Esophagus squamous epithelium (tissue), 5 donors: Measurements from ENCODE around the gene CECR2. TPM values are rescaled to one million over a fixed set of nuclear protein-coding genes. Genes with fewer than 3 reads are reported as not detected.

Experiments used
- DNase-seq: peaks from one replicate; lab custom pipeline; 2025; lab: John Stamatoyannopoulos, UW
- H3K27ac ChIP-seq, 4 donors: fragments of 200-600 bp; sonication (generic); one replicate each; pipeline ENCODE4 v1.5.1; 2016 to 2019; ENCODE audit warnings: mild to moderate bottlenecking in 1 of 4
- H3K27me3 ChIP-seq, 4 donors: fragments of 200-600 bp; sonication (generic); 1 replicate in 3 of 4; 2 replicates in 1 of 4; pipeline versions ENCODE4 v1.5.1 to v1.6.0; 2017 to 2021; ENCODE audit warnings: antibody characterized with exemption in 1 of 4
- H3K36me3 ChIP-seq, 3 donors: fragments of 200-600 bp; sonication (generic); one replicate each; pipeline ENCODE4 v1.5.1; 2016 to 2019
- H3K4me1 ChIP-seq, 3 donors: fragments of 200-600 bp; sonication (generic); one replicate each; pipeline ENCODE4 v1.5.1; 2017 to 2019
- H3K4me3 ChIP-seq, 4 donors: fragments of 200-600 bp; sonication (generic); 1 replicate in 3 of 4; 2 replicates in 1 of 4; pipeline ENCODE4 v1.5.1; 2016 to 2019; ENCODE audit warnings: mild to moderate bottlenecking in 2 of 4, moderate library complexity in 1 of 4
- H3K9me3 ChIP-seq, 3 donors: fragments of 200-600 bp; sonication (generic); one replicate each; pipeline ENCODE4 v1.5.1; 2016 to 2019
- POLR2A ChIP-seq, 4 donors: fragments of 450-650 bp; IDR thresholded peaks; one replicate each; pipeline ENCODE4 v1.6.1; 2017; ENCODE audit warnings: antibody characterized with exemption in 4 of 4, mild to moderate bottlenecking in 4 of 4, moderate library complexity in 3 of 4
- WGBS, 2 donors: methylation state at CpG; one replicate each; pipeline ENCODE4 v1.1.5; 2018; 5-methylcytosine and 5-hydroxymethylcytosine counted together
- intact Hi-C: fragments of 100-400 bp; cut with DNase I; formaldehyde crosslinking; loops from one replicate; pipeline ENCODE4 v1.15.0; 2022
- total RNA-seq, 4 donors: library from RNA; depleted of rRNA; stranded (reverse); fragments of >200 nt; gene quantifications; one replicate each; pipeline ENCODE4 v1.1.0, GENCODE V29; 2016
- TF ChIP-seq, protein P1 (sequence below), 6 experiments: fragments of 450-650 bp in 4 of 6; fragments of 200-600 bp in 2 of 6; sonication (generic) in 2 of 6; IDR thresholded peaks; one replicate each; pipeline ENCODE4 v1.5.1; 2016 to 2019; ENCODE audit warnings: antibody characterized with exemption in 6 of 6, mild to moderate bottlenecking in 4 of 6, moderate library complexity in 4 of 6
- donor health status: DM: yes; HTN: yes; CAD: no.

CECR2 gene
- total RNA-seq, 4 donors from 2014 or later = 0.13 to 0.57 (median 0.26) TPM

DNA sequence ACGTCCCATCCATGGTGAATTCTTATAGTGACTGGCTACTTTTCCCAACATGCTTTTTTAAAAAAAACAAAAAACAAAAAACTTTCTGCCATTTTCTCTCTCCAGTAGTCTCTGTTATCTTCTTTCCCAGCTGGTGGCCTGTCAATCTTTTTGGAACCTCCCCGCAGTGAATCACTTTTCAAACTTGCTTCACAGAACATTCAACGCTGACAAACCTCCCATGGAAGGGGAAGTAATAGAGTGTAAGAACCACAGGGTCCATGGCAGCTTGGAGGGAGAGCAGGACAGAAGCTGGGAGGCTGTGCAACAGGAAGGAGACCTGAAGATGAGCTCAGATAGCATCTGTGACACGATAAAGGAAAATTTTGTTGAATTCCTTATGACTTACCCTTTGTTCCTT lies 9.8 kb upstream of the CECR2 start:
- H3K9me3 ChIP-seq = no peaks in the 10 kb centered on the region
- intact Hi-C loops = no loop called here
- H3K27ac ChIP-seq = no peak overlapping the region
- H3K4me1 ChIP-seq = no peaks in the 10 kb centered on the region
- no peaks in the 10 kb centered on the region for H3K36me3 ChIP-seq
- H3K27me3 ChIP-seq = peaks cover 0 to 32% (median 0%) of the 10 kb centered on the region in 4 donors
- H3K4me3 ChIP-seq = no peak overlapping the region
- DNase-seq = no peak
- 51 to 61% methylated on average over 4 of the region's 4 CpGs for WGBS, 2 donors
- TF ChIP-seq, protein P1, sequence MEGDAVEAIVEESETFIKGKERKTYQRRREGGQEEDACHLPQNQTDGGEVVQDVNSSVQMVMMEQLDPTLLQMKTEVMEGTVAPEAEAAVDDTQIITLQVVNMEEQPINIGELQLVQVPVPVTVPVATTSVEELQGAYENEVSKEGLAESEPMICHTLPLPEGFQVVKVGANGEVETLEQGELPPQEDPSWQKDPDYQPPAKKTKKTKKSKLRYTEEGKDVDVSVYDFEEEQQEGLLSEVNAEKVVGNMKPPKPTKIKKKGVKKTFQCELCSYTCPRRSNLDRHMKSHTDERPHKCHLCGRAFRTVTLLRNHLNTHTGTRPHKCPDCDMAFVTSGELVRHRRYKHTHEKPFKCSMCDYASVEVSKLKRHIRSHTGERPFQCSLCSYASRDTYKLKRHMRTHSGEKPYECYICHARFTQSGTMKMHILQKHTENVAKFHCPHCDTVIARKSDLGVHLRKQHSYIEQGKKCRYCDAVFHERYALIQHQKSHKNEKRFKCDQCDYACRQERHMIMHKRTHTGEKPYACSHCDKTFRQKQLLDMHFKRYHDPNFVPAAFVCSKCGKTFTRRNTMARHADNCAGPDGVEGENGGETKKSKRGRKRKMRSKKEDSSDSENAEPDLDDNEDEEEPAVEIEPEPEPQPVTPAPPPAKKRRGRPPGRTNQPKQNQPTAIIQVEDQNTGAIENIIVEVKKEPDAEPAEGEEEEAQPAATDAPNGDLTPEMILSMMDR (IDR thresholded peaks at IDR 0.05) = no peak
- TF ChIP-seq POLR2A (IDR thresholded peaks at IDR 0.05) = no peak

DNA sequence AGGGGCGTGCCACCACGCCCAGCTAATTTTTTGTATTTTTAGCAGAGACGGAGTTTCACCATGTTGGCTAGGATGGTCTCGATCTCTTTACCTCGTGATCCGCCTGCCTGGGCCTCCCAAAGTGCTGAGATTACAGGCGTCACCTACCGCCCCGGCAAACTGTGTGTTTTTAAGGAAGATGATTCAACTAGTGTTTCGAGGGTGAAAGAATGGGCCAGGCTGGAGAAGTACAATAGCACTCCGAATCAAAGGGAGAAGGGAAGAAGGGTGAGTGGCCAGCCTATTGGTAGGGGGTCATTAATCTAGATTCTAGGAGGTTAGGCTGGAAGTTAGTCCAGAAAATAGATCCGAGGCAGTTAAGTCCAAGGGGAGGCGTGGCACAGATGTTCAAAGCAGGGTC lies 2.9 kb upstream of the CECR2 start:
- Histone ChIP-seq H3K4me3 (no peak overlapping the region), H3K27ac (no peak overlapping the region), H3K9me3 (no peaks in the 10 kb centered on the region), H3K36me3 (no peaks in the 10 kb centered on the region), H3K27me3 (peaks cover 13 to 85% (median 18%) of the 10 kb centered on the region in 4 donors), H3K4me1 (peaks cover 10 to 28% (median 15%) of the 10 kb centered on the region in 3 donors)
- 63 to 77% methylated on average over 8 to 12 of the region's 13 CpGs for WGBS, 2 donors
- TF ChIP-seq, protein P1 (IDR thresholded peaks at IDR 0.05) = no peak
- TF ChIP-seq POLR2A (IDR thresholded peaks at IDR 0.05) = no peak
- intact Hi-C loops = no loop called here
- no peak for DNase-seq

DNA sequence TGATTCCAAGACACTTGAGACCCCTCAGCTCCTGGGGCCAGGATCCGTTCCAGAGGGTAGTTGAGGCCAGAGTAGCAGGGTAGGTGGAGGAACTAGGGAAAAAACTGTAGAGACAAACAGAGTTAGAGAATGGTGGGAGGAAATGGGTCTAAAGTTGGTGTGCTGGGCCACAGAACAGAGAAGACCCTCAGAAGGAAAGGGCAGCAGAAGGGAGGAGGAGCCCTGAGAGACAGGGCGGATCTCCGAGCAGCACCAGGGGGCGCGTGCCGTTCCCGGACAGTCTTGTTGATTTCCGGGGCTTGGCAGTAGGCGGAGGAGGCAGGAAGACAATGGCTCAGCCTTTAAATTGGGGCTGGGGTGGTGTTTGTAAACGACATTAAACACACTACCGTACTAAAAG lies 2.4 kb upstream of the CECR2 start:
- no peak for TF ChIP-seq POLR2A (IDR thresholded peaks at IDR 0.05)
- TF ChIP-seq, protein P1 (IDR thresholded peaks at IDR 0.05) = peak in 1 of 6 experiments; percentile 12
- no peak for DNase-seq
- H3K27ac ChIP-seq = no peak overlapping the region
- no peak overlapping the region for H3K4me3 ChIP-seq
- H3K9me3 ChIP-seq = no peaks in the 10 kb centered on the region
- WGBS, 2 donors = 12 to 13% methylated on average over 11 of the region's 11 CpGs
- intact Hi-C loops = no loop called here
- no peaks in the 10 kb centered on the region for H3K36me3 ChIP-seq
- H3K27me3 ChIP-seq = peaks cover 13 to 88% (median 20%) of the 10 kb centered on the region in 4 donors
- peaks cover 10 to 28% (median 15%) of the 10 kb centered on the region in 3 donors for H3K4me1 ChIP-seq

DNA sequence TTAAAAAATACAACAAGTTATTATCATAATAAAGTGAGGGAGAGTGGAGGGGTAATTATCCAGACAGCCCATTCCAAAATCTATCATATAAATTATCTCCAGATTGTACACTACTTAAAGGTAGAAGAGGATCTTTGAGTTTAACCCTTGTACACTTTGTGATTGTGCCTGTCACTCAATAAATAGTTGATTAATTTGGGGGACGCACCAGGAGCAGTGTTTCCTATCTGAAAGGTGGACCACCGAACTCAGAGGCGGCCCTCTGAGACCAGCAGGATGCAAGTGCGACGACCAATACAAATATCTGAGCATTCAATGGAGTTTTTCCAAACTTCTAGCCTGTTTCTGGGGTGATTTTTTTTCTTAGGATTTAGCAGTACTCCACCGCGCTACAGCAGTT lies 1.1 kb upstream of the CECR2 start:
- 6 to 7% methylated on average over 7 of the region's 7 CpGs for WGBS, 2 donors
- Histone ChIP-seq H3K27me3 (peaks cover 13 to 98% (median 20%) of the 10 kb centered on the region in 4 donors), H3K27ac (peak overlapping the region in 1 of 4 donors; percentile 50), H3K9me3 (no peaks in the 10 kb centered on the region), H3K4me3 (peak overlapping the region in 3 of 4 donors; percentile 36 to 62 (median 61)), H3K4me1 (peaks cover 10 to 28% (median 15%) of the 10 kb centered on the region in 3 donors), H3K36me3 (no peaks in the 10 kb centered on the region)
- no peak for TF ChIP-seq POLR2A (IDR thresholded peaks at IDR 0.05)
- TF ChIP-seq, protein P1 (IDR thresholded peaks at IDR 0.05) = no peak
- no peak for DNase-seq
- intact Hi-C loops = no loop called here

DNA sequence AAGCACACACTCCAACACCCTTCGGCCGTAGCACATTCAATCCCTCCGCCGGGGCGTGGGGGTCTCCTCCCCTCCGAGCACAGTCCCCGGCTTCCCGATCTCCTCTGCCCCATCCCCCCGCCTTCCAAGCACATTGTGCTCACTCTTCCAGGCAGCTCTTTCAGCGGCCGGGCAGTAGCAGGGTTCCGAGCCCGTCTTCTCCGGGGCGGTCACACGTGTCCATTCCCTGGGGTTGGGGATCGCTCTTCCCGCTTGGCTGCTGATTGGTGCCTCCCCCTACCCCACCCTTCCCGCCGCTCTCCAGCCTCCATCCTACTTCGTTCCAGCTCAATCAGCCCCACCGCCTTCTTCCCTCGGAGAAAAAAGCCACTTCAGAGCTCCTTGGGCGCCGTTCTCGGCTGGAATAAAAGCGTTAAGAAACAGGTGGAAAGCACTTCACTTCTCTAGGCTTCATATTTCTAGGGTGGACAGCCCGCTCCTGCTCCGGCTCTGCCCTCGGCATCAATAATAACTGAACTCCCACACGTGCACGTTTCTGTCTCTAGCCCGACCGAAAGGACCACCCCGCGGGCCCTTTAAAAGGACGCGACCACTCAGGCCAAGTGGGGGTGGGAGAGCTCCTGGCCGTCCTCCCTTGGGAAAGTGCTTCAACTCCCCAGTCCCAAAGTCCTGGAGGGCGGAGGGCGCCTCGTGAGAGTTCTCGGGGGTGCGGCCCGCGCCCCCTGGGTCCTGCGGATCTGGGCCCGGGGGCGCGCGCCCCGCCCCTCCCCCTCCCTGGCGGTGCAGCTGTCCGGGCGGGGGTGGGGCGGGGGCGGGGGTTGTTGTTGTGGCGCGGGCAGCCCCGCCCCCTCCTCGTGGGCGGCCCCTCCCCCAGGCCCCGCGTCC lies 464 bp upstream of the CECR2 start:
- 2 to 6% methylated on average over 19 to 21 of the region's 64 CpGs for WGBS, 2 donors
- no peak for DNase-seq

More for the DNA sequence above, 464 bp upstream of the CECR2 start:
- no peaks in the 10 kb centered on the region for H3K9me3 ChIP-seq
- peak overlapping the region in 2 of 4 donors; percentile 15 to 50 for H3K27ac ChIP-seq
- H3K36me3 ChIP-seq = no peaks in the 10 kb centered on the region
- H3K27me3 ChIP-seq = peaks cover 13 to 98% (median 20%) of the 10 kb centered on the region in 4 donors
- TF ChIP-seq POLR2A (IDR thresholded peaks at IDR 0.05) = no peak
- TF ChIP-seq, protein P1 (IDR thresholded peaks at IDR 0.05) = no peak
- intact Hi-C loops = no loop called here
- peaks cover 10 to 28% (median 15%) of the 10 kb centered on the region in 3 donors for H3K4me1 ChIP-seq
- H3K4me3 ChIP-seq = peak overlapping the region; percentile 36 to 62 (median 50)
